Fibroblast of gingiva (primary cell): ENCODE data around the gene RIPOR2.
"Not testable (repeated sequence)": the region's sequence is repeated elsewhere in the genome, so short reads cannot be mapped to it uniquely, and the experiment has no call there.

ENCODE experiments used
- DNase-seq: peaks from one replicate; pipeline ENCODE4 v3.0.0-alpha.2; 2011; ENCODE audit warnings: low read depth

Gene RIPOR2

GRCh38 chr6:24926647-24927046, 9.1 kb downstream of the RIPOR2 start:
- DNase-seq = not testable (repeated sequence)

DNA sequence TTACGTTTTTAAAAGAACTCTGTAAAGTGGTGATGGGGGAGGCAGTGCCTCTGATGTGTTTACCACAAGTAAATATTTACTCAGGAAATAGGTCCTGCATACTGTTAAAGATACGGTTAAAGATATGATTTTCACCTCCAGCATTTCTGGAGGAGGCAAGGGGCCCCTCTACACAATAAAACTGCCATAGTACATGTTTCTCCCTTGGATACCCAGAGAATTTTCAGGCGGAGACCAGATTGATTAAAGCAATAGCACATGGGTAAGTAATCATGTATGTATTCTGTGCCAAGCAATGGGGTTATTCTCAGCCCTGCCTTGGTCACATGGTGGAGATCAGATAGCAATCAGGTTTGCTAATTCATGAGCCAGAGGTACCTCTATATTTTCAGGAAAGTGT, 9.6 kb downstream of the RIPOR2 start:
- DNase-seq = no peak

- no peak for DNase-seq
These were observed 10.1 kb downstream of the RIPOR2 start for GRCh38 chr6:24925661-24926060.

GRCh38 chr6:24924580-24925356, 11.0 kb downstream of the RIPOR2 start:
- DNase-seq = no peak

GRCh38 chr6:24923885-24924401, 11.8 kb downstream of the RIPOR2 start:
- DNase-seq = no peak

- DNase-seq = no peak
These were observed 12.9 kb downstream of the RIPOR2 start for GRCh38 chr6:24922814-24923213.

GRCh38 chr6:24922170-24922569, 13.6 kb downstream of the RIPOR2 start:
- no peak for DNase-seq

DNA sequence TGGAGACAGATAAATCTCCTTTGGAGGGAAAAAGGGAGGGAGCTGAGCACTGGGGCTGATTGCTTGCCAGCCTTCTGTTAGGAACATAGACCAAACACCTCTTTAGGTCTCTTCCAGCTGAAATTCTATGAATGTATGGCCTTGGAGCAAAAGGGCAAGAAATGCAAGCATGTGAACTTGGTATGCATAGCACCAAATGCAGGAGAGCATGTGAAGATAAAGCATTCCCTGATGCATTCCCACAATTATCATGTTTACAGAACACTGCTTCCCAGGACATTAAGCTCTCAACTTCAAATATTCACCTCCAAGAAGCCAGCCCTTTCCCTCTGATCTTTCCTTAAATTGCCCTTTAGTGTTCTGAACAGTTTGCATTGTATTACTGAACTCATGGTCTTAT, 15.6 kb downstream of the RIPOR2 start:
- no peak for DNase-seq

DNA sequence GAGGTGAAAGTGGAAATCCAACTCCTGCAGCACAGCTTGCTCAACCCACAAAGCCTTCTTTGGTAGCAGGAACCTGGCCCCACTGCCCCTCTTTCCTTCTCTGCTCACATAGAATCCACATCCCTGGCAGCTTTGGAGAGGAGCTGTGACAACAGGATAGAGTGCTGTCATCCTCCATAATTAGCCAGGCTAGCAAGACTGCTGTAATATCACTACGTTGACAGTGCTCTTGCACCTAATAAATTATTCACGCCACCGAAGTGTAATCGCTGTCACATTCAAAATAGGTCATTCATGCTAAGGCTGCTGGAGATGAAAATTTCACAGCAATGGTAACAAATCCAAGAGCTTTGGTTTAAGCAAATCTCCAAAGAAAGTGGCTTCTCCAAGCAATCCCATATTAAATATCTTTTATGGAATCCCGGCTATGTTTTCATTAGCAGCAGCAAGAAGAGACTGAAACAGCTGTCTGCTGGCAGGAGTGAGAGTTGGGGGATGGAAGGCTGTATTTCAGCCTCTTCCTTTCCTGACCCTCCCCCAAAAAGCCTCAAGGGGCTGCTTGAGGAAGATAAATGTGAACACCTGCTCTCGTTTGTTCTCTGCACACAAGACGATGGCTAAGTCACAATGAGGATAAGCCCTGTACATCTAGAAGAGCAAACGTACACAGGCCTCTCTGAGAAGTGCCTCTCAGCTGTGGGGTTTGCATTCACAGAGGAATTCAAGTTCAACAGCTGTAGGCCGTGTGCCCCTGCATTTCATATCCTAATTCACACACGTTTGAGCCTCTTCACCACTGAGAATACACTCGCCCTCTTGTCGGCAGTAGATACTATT, 16.5 kb downstream of the RIPOR2 start:
- no peak for DNase-seq

DNA sequence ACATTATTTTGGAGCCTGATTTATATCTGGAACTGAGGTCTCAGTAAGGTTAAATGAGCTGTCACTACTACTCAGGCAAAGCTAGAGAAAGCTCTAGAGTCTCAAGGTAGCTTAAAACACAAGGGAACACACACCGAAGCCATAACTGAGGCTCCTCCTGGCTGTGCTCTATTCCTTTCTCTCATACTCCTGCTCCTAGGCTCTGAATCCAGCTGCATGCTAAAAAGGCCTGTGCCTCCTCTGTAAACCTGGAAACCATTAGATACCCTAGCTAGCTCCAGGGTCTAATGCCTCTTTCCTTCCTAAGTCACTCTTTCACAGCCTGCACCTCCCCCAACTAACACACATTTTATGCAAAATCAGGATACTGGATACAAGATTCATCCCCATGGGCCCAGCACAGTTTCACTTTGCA, 17.1 kb downstream of the RIPOR2 start:
- no peak for DNase-seq

GRCh38 chr6:24916496-24916895, 19.3 kb downstream of the RIPOR2 start:
- DNase-seq = no peak

DNA sequence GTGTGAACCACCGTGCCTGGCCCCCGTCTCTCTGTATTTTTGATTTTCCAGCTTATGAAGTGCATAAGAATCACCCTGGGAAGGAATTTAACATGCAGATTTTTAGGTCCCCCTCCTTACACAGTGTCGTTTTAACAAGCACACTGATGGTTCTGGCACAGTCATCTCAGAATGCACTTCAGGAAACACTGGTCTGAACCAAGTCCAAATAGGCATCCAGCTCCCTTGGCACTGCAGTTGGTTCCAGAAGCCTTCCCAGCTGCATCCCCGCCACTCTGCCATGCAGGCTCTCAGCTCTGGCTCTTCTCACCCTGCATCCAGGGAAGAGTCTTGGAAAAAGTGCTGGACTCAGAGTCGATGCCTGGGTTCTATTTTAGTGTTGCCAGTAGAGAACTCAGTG, 20.1 kb downstream of the RIPOR2 start:
- no peak for DNase-seq

- DNase-seq = not testable (repeated sequence)
These were observed 21.7 kb downstream of the RIPOR2 start for GRCh38 chr6:24914082-24914481.

GRCh38 chr6:24911796-24912382, 23.9 kb downstream of the RIPOR2 start:
- DNase-seq = no peak

DNA sequence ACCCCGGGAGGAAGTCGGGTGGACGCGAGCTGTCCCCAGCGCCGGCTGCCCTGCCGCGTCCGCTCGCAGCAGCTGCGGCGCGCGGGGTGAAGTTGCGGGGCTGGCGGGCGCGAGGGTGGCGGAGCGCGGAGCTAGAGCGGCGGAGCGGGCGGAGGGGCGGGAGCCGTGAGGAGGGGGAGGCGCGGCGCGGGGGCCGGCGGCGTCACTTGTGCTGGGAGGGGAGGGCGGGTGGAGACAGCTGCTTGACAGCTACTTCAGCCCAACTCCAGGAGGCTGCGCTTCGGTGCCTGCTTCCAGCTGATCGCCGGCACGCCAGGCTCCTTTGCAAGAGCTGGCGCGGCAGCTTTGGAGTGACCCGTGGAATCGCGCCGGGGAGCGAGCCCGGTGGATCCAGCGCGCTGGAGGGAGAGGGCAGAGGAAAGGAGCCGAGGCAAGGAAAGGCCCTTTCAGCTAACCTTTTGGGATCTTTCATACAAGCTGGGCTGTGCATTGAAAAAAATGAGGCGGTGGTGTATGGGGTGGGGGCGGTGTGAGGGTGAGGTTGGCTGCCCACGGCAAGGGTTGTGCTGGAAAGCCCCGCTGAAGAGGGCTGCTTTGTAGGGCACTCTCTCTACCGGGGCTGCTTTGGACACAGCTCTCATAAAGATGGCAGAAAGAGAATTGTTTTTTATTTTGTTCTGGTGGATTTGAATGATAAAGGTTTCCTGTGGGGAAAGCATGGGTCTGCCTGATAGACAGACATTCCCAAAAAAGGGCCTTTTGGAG, 24.6 kb downstream of the RIPOR2 start:
- DNase-seq = peak; percentile 40

DNA sequence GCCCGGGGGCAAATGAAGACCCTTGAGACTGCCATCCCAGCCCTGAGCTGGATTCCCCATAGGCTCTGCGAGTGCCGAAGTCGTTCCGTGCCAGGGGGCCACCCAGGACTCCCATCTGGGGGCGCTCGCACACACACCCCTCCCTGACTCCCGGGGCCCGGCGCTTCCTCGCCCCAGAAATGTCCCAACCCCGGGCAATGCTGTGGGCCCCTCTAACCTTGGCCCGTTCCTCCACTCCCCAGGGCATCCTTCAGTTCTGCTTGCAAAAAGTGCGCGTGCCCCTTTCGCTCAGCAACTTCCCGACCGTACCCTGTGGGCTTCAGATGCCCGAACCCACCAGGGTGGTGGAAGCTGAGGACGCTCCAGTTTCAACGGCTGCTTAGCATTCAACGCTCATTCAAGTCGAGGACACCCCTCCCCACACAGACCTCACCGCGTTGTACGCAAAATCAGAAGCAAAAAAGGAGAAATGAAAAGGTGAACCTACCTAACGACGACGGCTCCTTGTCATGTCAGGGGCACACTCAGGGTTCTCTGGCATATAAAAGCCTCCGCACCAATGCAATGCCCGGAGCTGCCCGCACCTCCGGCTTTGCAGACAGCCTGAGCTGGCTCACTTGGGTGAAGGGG, 25.3 kb downstream of the RIPOR2 start:
- DNase-seq = no peak

DNA sequence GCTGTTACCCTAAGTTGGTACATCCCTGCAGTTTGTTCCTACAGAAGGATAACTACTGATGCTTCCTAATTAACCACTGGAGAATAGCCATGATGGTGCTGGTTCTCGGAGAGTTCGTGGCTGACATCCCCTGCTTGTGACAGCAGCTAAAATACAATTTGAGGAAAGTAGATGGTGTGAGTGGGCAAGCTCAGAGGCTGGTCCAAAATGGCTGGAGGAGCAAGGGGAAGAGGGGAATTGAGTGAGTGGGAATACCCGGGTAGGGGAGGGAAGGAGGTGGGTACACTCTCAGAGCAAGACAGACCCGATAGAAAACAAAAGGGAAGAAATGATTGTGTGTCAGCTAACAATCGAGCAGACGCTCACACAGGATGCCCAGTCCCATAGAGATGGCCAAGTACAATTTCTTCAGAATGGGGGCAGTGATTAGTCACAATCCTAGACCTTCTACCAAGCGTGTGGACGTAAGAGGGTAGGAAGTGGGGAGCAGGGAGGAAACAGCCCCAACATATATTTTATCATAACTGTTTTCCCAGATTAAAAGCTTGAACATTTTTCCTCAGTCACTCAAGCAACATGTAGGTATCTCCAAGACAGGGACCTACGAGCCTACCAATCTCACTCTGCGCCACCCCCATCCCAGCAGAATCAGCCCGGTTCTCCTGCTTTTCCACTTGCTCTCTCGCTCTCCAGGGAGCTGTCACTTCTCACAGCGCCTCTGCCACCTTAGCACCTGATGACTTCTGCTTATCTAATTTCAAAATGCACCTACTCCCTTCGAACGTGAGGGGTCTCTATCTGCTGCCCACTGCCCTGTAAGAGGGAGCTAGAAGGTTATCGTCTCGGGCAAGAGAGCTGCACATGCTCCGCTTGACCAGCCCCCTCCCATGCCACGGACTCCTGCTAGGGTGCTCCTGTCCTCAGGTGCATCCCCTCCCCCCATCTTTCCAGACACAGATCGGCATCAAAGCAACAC, 26.2 kb downstream of the RIPOR2 start:
- no peak for DNase-seq

- DNase-seq = no peak
These were observed 27.1 kb downstream of the RIPOR2 start for GRCh38 chr6:24908650-24909035.

DNA sequence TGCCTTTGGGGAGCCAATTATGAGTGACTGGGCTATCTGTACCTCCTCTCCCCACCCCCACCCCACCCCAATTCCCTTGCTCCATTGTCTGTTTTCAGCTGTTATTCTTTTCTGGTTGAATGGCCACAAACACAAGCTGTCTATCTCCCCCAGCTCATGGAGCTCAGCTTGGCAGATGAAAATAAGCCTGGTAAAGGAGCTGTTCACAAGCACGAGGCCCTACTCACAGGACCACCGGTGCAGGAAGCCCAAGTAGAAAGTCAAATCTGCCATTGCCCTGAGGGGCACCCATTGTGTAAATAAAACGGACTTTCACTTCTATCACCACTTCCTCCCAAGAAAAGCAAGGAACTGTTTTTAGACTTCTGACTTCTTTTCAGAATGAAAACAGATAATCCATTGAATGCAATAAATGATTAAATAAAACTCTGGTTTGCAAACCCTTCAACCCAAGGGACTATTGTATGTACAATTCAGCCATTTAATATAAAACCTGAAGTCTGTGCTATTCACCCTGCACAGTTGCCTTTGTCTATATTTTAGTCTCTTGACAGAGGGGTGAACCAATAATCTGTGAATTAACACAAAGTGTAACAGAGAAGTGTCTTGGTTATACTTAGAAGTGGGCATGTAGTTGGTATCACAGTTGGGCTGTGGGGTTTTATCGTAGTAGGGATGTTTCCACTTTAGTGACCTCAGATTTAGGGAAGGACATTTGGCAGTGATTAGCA, 27.7 kb downstream of the RIPOR2 start:
- no peak for DNase-seq

DNA sequence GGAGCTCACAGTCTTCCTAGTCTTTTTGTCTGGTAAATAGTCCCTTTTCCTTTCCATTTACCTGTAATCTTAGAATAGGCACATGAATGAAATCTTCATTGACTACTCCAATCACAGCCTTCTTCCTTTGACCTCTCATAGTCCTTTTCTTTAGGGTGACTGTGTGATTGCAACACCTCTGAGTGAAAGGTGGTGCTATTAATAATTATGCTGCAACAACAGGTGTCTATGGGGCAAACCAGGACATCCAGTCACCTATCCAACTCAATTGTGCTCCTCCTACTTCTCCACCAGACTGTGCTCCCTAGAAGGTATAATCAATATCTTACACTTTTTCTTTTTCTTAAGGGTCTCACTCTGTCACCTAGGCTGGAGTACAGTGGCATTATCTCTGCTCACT, 29.4 kb downstream of the RIPOR2 start:
- no peak for DNase-seq
